Heart left ventricle (tissue), 13 donors: Measurements from ENCODE around the gene TRAPPC12.

Experiments used
- CTCF ChIP-seq, 12 donors: fragments of 200-600 bp; sonication (generic) in 4 of 12; IDR thresholded peaks; one replicate each; pipeline versions ENCODE4 v1.5.0 to v1.8.0; 2018 to 2022; ENCODE audit warnings: antibody characterized with exemption in 12 of 12, mild to moderate bottlenecking in 5 of 12
- POLR2A ChIP-seq, 2 donors: fragments of 450-650 bp; IDR thresholded peaks; one replicate each; pipeline ENCODE4 v1.6.1; 2017; ENCODE audit warnings: antibody characterized with exemption in 2 of 2, mild to moderate bottlenecking in 2 of 2, moderate library complexity in 2 of 2
- donor health status: ischemic (EF 13 %, LVEDD 7.1; RV severe dilation, severe dysfunction).
- donor health status: DM: no; HTN: yes; CAD: no.
- donor health status: DM: no; HTN: no; CAD: no.
- donor health status: ischemic (EF 25% LVEDD 6.9; RV normal size, moderate dysfunction).
- donor health status: ischemic (EF 25% LVEDD 5.7; RV mildly dilated, moderate dysfunction).
- donor health status: ischemic (EF 35%, LVEDD 5.7; RV mildly dilated, moderate dysfunction).
- donor health status: nonischemic (EF 11% LVEDD 7.7; RV severe dilation, severe dysfunction).
- donor health status: DM: yes; HTN: yes; CAD: no.
- donor health status: PGD.
- donor health status: ischemic (EF 29% LVEDD 5.4; RV normal size, mild dysfunction).
- donor health status: nonischemic (EF 23%, LVEDD 6.1; RV moderate dilation, normal function).

GRCh38 chr2:3405876-3406275 lies 26.4 kb downstream of the TRAPPC12 start:
- TF ChIP-seq CTCF (IDR thresholded peaks at IDR 0.05) = no peak
- no peak for TF ChIP-seq POLR2A (IDR thresholded peaks at IDR 0.05)
